GM23248 (cell line): ENCODE results near the gene LILRA6.

Experiments
- EZH2 ChIP-seq: fragments of 200-600 bp; sonication (generic); IDR thresholded peaks from 2 replicates; pipeline ENCODE4 v1.6.1; 2018; ENCODE audit warnings: antibody characterized with exemption, mild to moderate bottlenecking; ENCODE audit not compliant: insufficient read depth, poor library complexity, severe bottlenecking
- EZH2phosphoT487 ChIP-seq: fragments of 200-600 bp; sonication (generic); IDR thresholded peaks from 2 replicates; pipeline ENCODE4 v1.6.1; 2018; ENCODE audit warnings: antibody characterized with exemption, moderate library complexity, mild to moderate bottlenecking, low read depth; ENCODE audit not compliant: insufficient read depth

DNA sequence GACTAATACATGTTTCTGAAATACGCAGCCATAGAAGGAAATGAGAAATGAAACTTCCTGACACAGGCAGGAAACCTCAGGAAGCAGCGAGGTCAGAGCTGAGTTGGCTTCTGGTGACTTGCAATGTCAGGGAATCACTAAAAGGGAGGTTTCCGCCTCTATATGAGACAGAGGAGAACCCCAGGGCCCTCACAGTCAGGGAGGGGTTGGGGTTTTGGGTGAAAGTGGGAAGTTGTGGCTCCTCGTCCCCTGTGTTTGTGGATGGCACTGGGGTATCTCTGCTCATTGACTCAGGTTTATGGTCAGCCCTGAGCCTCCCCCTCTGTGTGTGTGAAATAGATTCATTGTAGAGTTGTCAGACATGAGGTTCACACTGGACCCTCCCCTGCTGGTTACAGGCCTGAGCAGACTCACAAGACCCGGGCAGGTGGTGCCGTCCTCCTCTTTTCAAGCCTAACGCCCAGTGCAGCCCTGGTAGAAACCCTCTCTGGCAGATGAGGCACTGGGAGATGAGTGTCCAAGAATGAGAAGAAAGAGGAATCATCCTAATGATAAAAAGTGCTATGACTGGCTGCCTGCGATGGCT lies 5.5 kb upstream of the LILRA6 start:
- TF ChIP-seq EZH2, result no peak
- no peak for TF ChIP-seq EZH2phosphoT487
